Central memory CD4-positive, alpha-beta T cell (primary cell): ENCODE results near the gene FLT3LG.
A peak's percentile ranks its signal among the peaks of the same experiment; 100 is the strongest.

Experiments
- DNase-seq: peaks from one replicate; pipeline ENCODE4 v3.0.0; 2022

Gene FLT3LG

GRCh38 chr19:49520705-49521319, 46.8 kb downstream of the FLT3LG start:
- no peak for DNase-seq

- no peak for DNase-seq
Observed at GRCh38 chr19:49524812-49525455, 50.9 kb downstream of the FLT3LG start.

GRCh38 chr19:49528211-49528771, 54.3 kb downstream of the FLT3LG start:
- no peak for DNase-seq

GRCh38 chr19:49530708-49531107, 56.7 kb downstream of the FLT3LG start:
- DNase-seq = no peak

- peak; percentile 82 for DNase-seq
Observed at GRCh38 chr19:49533551-49534488, 59.8 kb downstream of the FLT3LG start.

- DNase-seq = no peak
Observed at GRCh38 chr19:49534632-49535385, 60.8 kb downstream of the FLT3LG start.
